ENCODE measurements around the gene DEPDC4.
"Not testable (repeated sequence)": the region's sequence is repeated elsewhere in the genome, so short reads cannot be mapped to it uniquely, and the experiment has no call there.

The DEPDC4 gene

DNA sequence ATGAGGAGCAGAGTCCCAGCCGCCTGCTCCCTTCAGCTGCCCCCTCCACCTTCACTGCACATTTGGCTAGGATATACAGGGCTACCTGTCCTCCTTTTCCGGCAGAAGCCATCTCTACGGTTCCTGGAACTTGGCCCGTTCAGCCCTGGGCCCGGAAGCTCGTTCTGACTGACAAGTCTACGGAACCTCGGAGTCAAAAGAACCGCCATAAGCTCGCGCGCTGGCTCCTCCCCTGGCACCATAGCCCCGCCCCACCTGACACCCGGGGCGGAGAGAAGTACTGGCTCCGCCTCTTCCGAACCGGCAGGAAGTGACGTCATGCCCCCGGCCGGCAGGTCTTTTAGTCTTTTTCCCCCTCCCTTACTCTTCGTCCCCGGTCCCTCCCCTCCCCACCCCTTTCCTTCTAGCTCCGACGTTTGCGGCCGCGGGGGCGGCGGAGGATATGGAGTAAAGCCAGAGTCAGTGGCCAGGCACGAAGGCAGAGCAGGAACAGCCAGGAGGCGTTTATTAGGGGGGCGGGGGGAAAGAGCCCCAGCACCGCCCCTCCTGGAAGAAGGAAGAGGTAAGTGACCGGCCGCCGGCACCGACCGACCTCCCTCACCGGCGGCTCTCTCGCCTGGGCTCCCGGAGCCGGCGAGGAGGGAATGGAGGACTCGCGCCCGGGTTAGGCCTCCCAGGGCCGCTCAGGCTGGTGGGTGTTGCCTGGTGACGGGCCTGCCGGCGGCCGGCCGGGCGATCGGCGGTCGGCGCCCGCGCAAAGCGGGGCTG, at the start of gene DEPDC4, which contains the start of gene SCYL2:
Gene DEPDC4 (minus strand): TSS at position 245 of the 768 bp plus-strand sequence. CDS start 3 bp downstream, at position 242.
Gene SCYL2 (plus strand): TSS at position 343 of the 768 bp plus-strand sequence. CDS start 15,794 bp downstream, outside the sequence.
- DNase-seq: peak; percentile 93

DNA sequence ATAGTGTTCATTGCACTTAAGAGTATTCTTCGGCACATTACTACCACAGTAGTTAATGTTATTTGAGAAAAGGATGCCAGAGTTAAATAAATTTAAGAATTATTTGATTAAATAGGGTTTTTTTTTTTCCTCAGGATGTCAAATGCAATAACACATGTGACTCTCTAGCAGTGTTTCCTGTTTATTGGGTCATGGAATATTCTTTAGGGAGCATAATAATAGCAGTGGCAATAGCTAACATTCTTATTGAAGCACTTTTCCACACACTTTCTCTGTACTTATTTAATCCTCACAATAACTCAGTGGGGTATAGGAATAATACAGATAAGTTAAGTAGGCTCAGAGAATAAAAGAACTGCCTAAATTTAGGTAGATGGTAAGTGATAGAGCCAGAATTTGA, 44.4 kb upstream of the DEPDC4 start:
- DNase-seq: no peak

- DNase-seq: not testable (repeated sequence)
Measured at GRCh38 chr12:100308138-100308537, 41.3 kb upstream of the DEPDC4 start.

DNA sequence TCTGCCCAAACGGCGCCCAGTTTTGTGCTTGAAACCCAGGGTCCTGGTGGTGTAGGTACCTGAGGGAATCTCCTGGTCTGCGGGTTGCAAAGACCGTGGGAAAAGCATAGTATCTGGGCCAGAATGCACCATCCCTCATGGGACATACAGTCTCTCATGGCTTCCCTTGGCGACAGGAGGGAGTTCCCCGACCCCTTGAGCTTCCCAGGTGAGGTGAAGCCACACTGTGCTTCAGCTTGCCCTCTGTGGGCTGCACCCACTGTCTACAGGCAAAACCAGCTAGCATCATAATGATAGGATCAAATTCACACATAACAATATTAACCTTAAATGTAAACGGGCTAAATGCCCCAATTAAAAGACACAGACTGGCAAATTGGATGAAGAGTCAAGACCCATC, 37.5 kb upstream of the DEPDC4 start:
- DNase-seq: not testable (repeated sequence)

GRCh38 chr12:100303831-100304230, 37.0 kb upstream of the DEPDC4 start:
- DNase-seq: no peak

- DNase-seq: no peak
Measured at GRCh38 chr12:100302081-100302480, 35.2 kb upstream of the DEPDC4 start.

DNA sequence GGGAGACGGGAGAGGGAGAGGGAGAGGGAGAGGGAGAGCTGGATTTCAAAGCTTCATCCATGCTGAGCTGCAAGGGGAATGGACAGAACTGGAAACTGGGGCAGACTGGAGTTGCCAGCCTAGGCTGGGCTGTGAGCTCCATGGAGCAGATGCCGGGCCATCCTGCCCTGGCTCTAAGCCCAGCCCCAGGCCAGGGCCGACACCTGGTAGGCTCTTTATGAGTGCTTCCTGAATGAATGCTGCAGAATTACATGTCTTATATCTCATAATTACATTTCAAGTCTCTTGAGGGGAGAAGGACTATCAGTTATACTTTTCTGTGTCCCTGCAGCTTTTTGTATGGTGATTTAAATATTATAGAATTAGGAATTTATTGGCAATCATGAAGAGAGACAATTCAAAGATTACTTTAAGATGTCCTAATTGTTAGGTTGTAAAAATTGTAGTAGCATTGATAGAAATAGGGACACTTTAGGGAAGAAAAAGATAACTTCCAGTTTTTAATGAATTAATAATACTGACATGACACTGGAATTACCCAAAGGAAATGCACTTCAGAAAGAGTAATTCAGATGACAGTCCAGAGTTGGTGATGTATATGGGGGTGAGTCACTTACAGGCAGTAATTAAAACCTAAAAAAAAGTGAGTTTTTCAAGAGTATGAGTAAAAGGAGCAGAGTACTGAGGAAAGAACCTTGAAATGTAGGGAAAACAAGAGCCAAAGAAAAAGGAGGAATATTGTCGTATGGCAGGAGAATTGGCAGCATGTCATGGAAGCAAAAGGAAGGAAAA, 29.1 kb upstream of the DEPDC4 start:
- no peak for DNase-seq

DNA sequence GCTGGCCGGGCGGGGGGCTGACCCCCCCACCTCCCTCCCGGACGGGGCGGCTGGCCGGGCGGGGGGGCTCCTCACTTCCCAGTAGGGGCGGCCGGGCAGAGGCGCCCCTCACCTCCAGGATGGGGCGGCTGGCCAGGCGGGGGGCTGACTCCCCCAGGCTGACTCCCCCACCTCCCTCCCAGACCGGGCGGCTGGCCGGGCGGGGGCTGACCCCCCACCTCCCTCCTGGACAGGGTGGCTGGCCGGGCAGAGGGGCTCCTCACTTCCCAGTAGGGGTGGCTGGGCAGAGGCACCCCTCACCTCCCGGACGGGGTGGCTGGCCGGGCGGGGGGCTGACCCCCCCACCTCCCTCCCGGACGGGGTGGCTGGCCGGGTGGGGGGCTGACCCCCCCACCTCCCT, 27.5 kb upstream of the DEPDC4 start:
- DNase-seq: not testable (repeated sequence)

DNA sequence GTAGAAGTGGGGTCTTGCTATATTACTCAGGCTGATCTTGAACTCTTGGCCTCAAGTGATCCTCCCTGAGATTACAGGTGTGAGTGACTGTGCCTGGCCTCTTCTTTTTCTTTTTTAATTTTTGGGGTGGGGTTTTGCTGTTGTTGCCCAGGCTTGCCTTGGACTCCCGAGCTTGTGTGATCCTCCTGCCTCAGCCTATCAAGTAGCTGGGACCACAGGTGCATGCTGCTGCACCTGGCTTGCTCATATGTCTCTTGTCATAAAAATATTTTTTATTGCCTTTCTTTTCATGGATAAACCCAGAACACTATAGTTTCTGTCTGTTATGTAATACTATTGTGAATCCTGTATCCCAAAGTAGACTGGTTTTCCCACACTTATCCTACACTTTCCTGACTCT, 26.1 kb upstream of the DEPDC4 start:
- no peak for DNase-seq

- DNase-seq: no peak
Measured at GRCh38 chr12:100290016-100290415, 23.1 kb upstream of the DEPDC4 start.

DNA sequence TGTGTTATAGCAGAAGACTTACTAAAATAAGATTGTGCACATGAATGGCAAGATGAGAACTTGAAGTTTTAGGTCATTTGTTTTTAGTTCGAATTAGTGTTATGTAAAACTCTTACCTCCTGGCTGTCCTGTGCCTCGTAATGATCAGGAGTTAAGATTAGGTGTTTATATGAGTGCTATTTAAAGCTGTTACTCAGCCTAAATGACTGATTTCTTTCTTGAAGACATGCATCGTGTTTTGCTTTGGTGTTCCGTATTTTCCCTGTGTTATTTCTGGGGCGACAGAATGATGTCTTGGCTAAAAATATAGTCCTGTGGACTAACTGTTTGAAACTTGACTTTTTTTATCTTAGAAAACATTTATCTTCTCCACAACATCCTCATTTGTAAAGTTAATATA, 22.2 kb upstream of the DEPDC4 start:
- no peak for DNase-seq

DNA sequence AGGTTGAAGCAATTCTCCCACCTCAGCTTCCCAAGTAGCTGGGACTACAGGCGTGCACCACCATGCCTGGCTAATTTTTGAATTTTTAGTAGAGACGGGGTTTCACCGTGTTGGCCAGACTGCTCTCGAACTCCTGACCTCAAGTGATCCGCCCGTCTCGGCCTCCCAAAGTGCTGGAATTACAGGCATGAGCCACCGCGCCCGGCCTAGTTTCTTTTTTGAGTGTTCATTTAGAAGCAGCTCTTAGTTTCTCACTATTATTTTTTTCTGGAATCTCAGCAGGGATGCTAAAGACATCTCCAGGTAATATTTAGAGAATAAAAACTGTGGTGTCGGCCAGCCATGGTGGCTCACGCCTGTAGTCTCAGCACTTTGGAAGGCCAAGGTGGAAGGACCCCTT, 17.7 kb upstream of the DEPDC4 start:
- not testable (repeated sequence) for DNase-seq

DNA sequence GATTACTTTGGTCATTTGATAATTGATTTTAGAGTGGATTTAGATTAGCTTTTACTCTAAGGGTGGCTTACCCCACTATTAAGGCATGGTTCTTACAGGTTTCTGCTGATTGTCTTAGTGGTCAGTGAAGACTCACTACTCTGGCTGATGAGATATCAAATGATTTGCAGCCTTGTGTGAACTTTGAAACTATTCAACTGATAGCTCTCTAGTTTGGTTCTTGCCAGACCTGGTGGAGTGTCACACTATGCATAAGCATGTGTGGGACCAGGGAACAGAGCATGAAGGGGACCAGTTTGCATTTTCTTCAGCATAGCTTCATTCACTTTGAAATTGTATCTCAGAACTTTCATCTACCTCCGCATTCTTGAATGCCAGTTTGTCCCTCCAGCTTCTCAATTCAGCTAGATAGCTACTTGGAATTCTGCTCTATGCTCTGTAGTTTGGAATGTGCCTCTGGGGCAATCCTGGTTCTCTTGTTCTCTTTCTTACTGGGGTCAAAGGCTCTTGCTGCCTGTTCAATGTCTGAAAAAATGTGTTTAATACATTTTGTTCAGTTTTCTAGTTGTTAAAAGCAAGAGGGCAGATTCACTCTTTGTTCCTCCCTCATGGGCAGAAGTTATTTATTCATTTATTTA, 12.8 kb upstream of the DEPDC4 start:
- no peak for DNase-seq

DNA sequence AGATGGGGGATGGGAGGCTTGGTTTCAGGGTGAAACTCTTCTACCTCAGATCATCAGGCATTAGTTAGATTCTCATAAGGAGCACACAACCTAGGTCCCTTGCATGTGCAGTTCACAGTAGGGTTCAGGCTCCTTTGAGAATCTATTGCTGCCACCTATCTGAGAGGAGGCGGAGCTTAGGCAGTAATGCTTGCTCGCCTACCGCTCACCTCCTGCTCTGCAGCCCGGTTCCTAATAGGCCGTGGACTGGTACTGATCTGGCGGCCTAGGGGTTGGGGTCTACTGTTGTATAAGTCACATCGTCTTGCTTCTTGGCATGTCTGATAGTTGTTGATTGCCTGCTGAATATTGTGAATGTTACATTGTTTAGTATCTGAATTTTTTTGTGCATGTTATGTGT, 12.3 kb upstream of the DEPDC4 start:
- DNase-seq: no peak

GRCh38 chr12:100274291-100274690, 7.4 kb upstream of the DEPDC4 start:
- DNase-seq: no peak

- no peak for DNase-seq
Measured at GRCh38 chr12:100273782-100274181, 6.9 kb upstream of the DEPDC4 start.

- no peak for DNase-seq
Measured at GRCh38 chr12:100268835-100269564, 2.1 kb upstream of the DEPDC4 start.

GRCh38 chr12:100267603-100268281, 863 bp upstream of the DEPDC4 start:
- DNase-seq: no peak

GRCh38 chr12:100266585-100266834, 369 bp downstream of the DEPDC4 start:
- DNase-seq: no peak

DNA sequence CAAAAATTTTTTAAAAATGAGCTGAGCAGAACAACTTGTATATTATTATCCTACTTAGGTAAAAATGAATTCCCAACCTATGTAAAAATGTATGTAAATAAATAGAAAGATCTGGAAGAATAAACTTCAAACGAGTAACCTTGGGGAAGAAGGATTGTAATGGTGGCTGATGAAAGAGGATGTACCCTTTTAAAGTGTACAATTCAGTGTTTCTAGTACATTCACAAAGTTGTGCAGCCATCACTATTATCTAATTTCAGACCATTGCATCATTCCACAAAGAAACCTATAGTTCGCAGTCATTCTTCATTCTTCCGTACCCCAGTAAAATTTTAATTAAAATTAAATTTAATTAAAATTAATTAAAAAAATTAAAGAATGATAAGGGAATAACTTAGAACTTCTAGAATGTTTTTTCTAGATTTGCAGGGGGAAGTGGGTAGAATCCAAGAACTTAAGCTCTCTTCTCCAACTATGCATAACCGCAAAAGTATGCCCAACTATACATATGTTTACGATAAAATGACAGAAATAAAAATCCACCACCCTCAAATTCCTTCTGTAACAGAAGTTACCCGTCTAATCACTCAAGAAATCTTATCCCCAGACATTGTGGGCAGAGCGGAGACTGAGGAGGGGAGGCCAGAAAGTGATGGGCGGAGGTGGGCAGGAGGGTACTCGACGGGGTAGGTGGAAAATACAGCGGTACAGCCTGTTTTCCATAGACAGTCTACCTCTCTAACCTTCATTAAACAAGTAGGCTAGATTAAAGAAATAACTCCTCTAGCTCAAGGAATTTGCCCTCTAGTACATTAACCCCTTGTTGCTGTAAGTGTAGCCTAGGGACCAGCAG, 921 bp downstream of the DEPDC4 start:
- no peak for DNase-seq

- not testable (repeated sequence) for DNase-seq
Measured at GRCh38 chr12:100265107-100265506, 1.8 kb downstream of the DEPDC4 start.

DNA sequence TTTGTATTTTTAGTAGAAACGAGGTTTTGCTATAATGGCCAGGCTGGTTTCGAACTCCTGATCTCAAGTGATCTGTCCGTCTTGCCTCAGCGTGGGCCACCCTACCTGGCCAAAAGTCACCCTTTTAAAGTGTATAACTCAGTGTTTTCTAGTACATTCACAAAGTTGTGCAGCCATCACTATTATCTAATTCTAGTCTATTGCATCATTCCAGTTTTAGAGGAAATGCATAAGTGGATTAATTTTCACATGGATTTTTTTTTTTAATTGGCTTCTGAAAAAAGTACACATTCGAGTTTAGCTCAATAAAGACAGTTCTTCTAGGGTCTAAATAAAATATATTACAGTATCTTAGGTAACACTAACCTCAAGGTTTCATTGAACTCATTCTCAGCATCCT, 3.7 kb downstream of the DEPDC4 start:
- DNase-seq: no peak
